ENCODE measurements around the gene TFAP2A. TPM values are rescaled to one million over a fixed set of nuclear protein-coding genes. Genes with fewer than 3 reads are reported as not detected.

TFAP2A gene
- total and polyA plus RNA-seq, 10 donors, result 0.04 to 0.94 (median 0.23) TPM; not detected in 4

GRCh38 chr6:10355115-10355702, 59.7 kb downstream of the TFAP2A start:
- H3K36me3 ChIP-seq, result no peaks in the 10 kb centered on the region
- TF ChIP-seq POLR2A (IDR thresholded peaks at IDR 0.05) (no peak), CTCF (IDR thresholded peaks at IDR 0.05 in 8 of 11, conservative IDR thresholded peaks at IDR 0.05 in 3 of 11) (no peak), POLR2AphosphoS5 (IDR thresholded peaks at IDR 0.05) (no peak)
- no peak overlapping the region for H3K27ac ChIP-seq
- WGBS, 5 donors, result 51 to 68% (median 64%) methylated on average over 6 of the region's 6 CpGs
- peaks cover 0 to 10% (median 0%) of the 10 kb centered on the region in 8 donors for H3K9me3 ChIP-seq
- DNase-seq, result no peak
- H3K4me1 ChIP-seq, result no peaks in the 10 kb centered on the region
- H3K27me3 ChIP-seq (replicated peaks in 1 of 7), result peaks cover 0 to 25% (median 0%) of the 10 kb centered on the region in 7 donors
- H3K4me3 ChIP-seq, result no peak overlapping the region
- intact Hi-C loops (cut with DNase I; ENCODE audit: low total_unique reads), result no loop called here

GRCh38 chr6:10351791-10352190, 63.1 kb downstream of the TFAP2A start:
- Histone ChIP-seq H3K4me1 (no peaks in the 10 kb centered on the region), H3K36me3 (no peaks in the 10 kb centered on the region), H3K9me3 (peaks cover 0 to 10% (median 0%) of the 10 kb centered on the region in 8 donors), H3K4me3 (no peak overlapping the region), H3K27ac (no peak overlapping the region), H3K27me3 (replicated peaks in 1 of 7) (peaks cover 0 to 17% (median 0%) of the 10 kb centered on the region in 7 donors)
- intact Hi-C loops (cut with DNase I; ENCODE audit: low total_unique reads), result no loop called here
- TF ChIP-seq POLR2AphosphoS5 (IDR thresholded peaks at IDR 0.05) (no peak), CTCF (IDR thresholded peaks at IDR 0.05 in 8 of 11, conservative IDR thresholded peaks at IDR 0.05 in 3 of 11) (no peak), POLR2A (IDR thresholded peaks at IDR 0.05) (no peak)
- 84 to 89% (median 85%) methylated on average over 12 of the region's 12 CpGs for WGBS, 5 donors
- DNase-seq, result no peak

GRCh38 chr6:10350720-10351119, 64.2 kb downstream of the TFAP2A start:
- intact Hi-C loops (cut with DNase I; ENCODE audit: low total_unique reads), result no loop called here
- TF ChIP-seq CTCF (IDR thresholded peaks at IDR 0.05 in 8 of 11, conservative IDR thresholded peaks at IDR 0.05 in 3 of 11) (no peak), POLR2A (IDR thresholded peaks at IDR 0.05) (no peak), POLR2AphosphoS5 (IDR thresholded peaks at IDR 0.05) (no peak)
- peaks cover 0 to 12% (median 0%) of the 10 kb centered on the region in 7 donors for H3K27me3 ChIP-seq (replicated peaks in 1 of 7)
- no peak for DNase-seq
- no peak overlapping the region for H3K27ac ChIP-seq
- H3K36me3 ChIP-seq, result no peaks in the 10 kb centered on the region
- H3K4me1 ChIP-seq, result no peaks in the 10 kb centered on the region
- WGBS, 5 donors, result 74 to 80% (median 74%) methylated on average over 2 of the region's 2 CpGs
- peaks cover 0 to 10% (median 0%) of the 10 kb centered on the region in 8 donors for H3K9me3 ChIP-seq
- no peak overlapping the region for H3K4me3 ChIP-seq

- Histone ChIP-seq H3K4me3 (no peak overlapping the region), H3K36me3 (no peaks in the 10 kb centered on the region), H3K27me3 (replicated peaks in 1 of 7) (no peaks in the 10 kb centered on the region), H3K9me3 (peaks cover 0 to 2% (median 0%) of the 10 kb centered on the region in 8 donors), H3K27ac (no peak overlapping the region), H3K4me1 (no peaks in the 10 kb centered on the region)
- DNase-seq, result no peak
- intact Hi-C loops (cut with DNase I; ENCODE audit: low total_unique reads), result no loop called here
- TF ChIP-seq CTCF (IDR thresholded peaks at IDR 0.05 in 8 of 11, conservative IDR thresholded peaks at IDR 0.05 in 3 of 11) (no peak), POLR2A (IDR thresholded peaks at IDR 0.05) (no peak), POLR2AphosphoS5 (IDR thresholded peaks at IDR 0.05) (no peak)
- 83 to 91% (median 85%) methylated on average over 11 of the region's 11 CpGs for WGBS, 5 donors
These were observed 67.1 kb downstream of the TFAP2A start for GRCh38 chr6:10347561-10348327.

All from spleen (tissue), 11 donors.